GM19099 (cell line): Measurements from ENCODE around the gene COG8.

ENCODE experiments used
- POLR2A ChIP-seq: IDR thresholded peaks from 3 replicates; pipeline ENCODE4 v1.6.1; 2011; ENCODE audit warnings: low read depth; ENCODE audit not compliant: insufficient read length; ENCODE audit errors: extremely low read depth

The COG8 gene

DNA sequence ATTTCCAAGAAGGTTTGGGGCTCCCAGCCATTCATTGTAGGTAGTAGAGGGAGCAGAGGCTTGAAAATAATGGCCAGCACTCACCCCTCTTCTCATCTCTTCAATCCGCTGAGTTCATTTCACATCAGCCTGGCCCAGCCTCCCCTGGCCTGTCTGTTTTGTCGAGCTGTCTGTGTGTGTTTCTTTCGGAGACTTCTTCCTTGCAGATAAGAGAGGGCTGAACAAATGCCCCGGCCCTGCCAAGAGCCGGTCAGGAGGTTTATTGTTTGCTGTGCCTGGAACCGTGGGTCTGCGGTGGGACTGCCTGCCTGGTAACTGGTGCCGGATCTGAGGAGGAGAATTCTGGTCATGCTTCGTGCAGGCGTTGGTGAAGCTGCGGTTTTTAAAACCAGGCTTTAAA is 24.8 kb downstream of the COG8 start:
- no peak for TF ChIP-seq POLR2A

GRCh38 chr16:69313469-69313868 is 25.9 kb downstream of the COG8 start:
- TF ChIP-seq POLR2A = no peak

- TF ChIP-seq POLR2A = peak; percentile 8
Measured at GRCh38 chr16:69311533-69312387, 27.6 kb downstream of the COG8 start.

GRCh38 chr16:69310653-69311532 is 28.5 kb downstream of the COG8 start, which contains the start of gene VPS4A:
VPS4A (plus strand) TSS chr16:69311350; CDS start chr16:69311512, 162 bp downstream.
- peak; percentile 88 for TF ChIP-seq POLR2A

GRCh38 chr16:69309316-69309715 is 30.0 kb downstream of the COG8 start:
- TF ChIP-seq POLR2A = no peak

DNA sequence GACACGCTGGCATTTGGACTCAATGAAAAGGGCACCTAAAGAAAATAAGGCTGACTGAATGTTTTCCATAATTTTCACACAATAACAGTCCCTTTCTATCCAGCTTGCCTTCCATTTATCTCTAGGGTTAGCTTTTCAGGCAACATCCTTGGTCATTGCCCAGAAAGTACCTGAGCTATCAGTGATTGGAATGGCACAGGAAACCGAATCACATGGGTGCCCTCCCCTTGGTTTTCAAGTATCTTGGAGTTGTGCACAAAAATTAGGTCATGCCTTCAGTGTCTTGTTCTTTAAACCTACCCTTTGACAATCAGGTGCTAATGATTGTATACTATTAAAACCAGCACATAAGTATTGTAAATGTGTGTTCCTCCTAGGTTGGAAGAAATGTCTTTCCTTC is 31.5 kb downstream of the COG8 start:
- TF ChIP-seq POLR2A = no peak

- no peak for TF ChIP-seq POLR2A
Measured at GRCh38 chr16:69307091-69307490, 32.3 kb downstream of the COG8 start.

GRCh38 chr16:69306031-69306430 is 33.3 kb downstream of the COG8 start:
- no peak for TF ChIP-seq POLR2A

DNA sequence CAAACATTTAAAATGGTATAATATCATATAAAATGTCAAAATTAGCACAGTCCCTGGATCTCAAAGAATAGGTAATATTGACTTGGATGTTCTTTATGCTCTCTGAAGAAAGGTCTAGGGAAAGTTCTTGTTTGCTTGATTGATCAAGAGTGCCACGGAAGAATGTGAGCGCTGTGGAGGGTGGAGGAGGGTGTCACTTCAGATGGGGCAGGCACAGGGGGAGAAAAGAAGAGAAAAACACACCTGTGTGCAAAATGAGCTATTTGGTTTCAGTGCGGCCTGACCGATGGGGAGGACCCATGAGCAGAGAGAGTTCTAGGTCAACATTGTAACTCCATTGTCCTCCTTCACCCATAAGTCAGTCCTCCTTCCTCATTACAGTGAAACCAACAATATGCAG is 37.1 kb downstream of the COG8 start:
- TF ChIP-seq POLR2A = no peak

DNA sequence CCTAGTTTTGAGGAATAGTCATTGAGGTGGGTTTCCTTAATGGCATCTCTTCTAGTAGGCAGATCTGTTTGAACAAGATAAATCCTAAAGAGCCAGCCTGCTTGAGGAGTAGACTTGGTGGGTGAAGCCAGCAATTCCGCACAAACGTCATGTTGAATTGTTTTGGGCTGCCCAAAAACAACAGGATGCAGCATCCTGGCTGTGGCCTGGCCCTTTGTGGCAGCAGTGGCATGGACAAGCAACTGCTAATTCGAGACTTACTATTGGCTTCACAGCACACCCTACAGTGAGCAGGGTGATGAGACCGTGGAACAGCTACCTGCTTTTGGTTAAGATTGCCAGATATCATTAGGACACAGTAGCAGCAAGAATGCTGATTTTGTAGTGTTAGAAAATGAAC is 37.5 kb downstream of the COG8 start:
- TF ChIP-seq POLR2A = no peak

- TF ChIP-seq POLR2A = no peak
Measured at GRCh38 chr16:69301187-69301586, 38.2 kb downstream of the COG8 start.

GRCh38 chr16:69298261-69298660 is 41.1 kb downstream of the COG8 start:
- no peak for TF ChIP-seq POLR2A

GRCh38 chr16:69294051-69294450 is 45.3 kb downstream of the COG8 start:
- no peak for TF ChIP-seq POLR2A

- no peak for TF ChIP-seq POLR2A
Measured at GRCh38 chr16:69293401-69293800, 46.0 kb downstream of the COG8 start.

DNA sequence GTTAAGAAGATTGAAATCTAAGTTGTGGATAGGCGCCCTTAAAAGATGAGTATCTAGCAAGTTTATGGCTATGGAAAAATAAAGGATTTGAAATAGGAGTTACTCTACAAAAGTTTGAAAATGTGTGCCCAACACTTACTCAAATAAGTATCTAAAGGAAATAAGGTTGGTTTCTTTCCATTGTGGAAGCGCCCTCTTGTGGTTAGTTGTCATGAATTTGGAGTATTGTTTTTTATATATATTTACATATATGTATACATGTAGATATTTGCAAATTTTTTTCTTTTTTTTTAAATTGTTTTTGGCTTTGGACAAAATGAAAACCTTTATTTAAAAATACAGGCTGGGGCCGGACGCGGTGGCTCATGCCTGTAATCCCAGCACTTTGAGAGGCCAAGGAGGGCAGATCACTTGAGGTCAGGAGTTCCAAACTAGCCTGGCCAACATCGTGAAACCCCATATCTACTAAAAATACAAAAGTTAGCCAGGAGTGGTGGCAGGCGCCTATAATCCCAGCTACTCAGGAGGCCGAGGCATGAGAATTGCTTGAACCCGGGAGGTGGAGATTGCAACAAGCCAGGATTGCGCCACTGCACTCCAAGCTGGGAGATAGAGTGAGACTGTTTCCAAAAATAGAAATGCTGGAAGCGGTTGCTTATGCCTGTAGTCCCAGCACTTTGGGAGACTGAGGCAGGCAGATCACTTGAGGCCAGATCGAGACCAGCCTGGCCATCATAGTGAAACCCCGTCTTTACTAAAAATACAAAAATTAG is 52.2 kb downstream of the COG8 start:
- TF ChIP-seq POLR2A = no peak
